Measurements from ENCODE around the gene IL17D. TPM values are rescaled to one million over a fixed set of nuclear protein-coding genes. Genes with fewer than 3 reads are reported as not detected.

The IL17D gene
- 7.8 TPM for polyA plus RNA-seq (2013)

GRCh38 chr13:20702915-20703779 lies at the start of gene IL17D:
TSS of gene IL17D (plus strand) at chr13:20703699. CDS start at chr13:20704002, 303 bp downstream.
- under 1% methylated on average over 90 of the region's 94 CpGs for whole genome bisulfite sequencing (ENCODE audit: insufficient coverage)
- no peak within 1 kb of the TSS for H3K27ac ChIP-seq (ENCODE audit: insufficient read depth in 1 of 2, low read depth in 1 of 2, low read length in 2 of 2, poor library complexity in 1 of 2, severe bottlenecking in 2 of 2)

GRCh38 chr13:20654156-20654555 lies 49.3 kb upstream of the IL17D start:
- H3K4me1 ChIP-seq (ENCODE audit: control extremely low read depth in 1 of 4, control insufficient read depth in 4 of 4, insufficient read depth in 4 of 4, low read length in 3 of 4) = peaks cover 0 to 9% (median 0%) of the 10 kb centered on the region in 4 experiments
- H3K4me3 ChIP-seq (ENCODE audit: control insufficient read depth in 1 of 7, extremely low read depth in 1 of 7, insufficient read depth in 4 of 7, low read depth in 2 of 7, low read length in 6 of 7) = no peak overlapping the region
- H3K27ac ChIP-seq (ENCODE audit: insufficient read depth in 1 of 2, low read depth in 1 of 2, low read length in 2 of 2, poor library complexity in 1 of 2, severe bottlenecking in 2 of 2) = no peak overlapping the region
- no peak for DNase-seq
- peaks cover 0 to 5% (median 0%) of the 10 kb centered on the region in 5 experiments for H3K9me3 ChIP-seq (ENCODE audit: control extremely low read depth in 1 of 5, control insufficient read depth in 4 of 5, insufficient read depth in 2 of 5, low read depth in 1 of 5, low read length in 4 of 5)
- no peaks in the 10 kb centered on the region for H3K36me3 ChIP-seq (ENCODE audit: control insufficient read depth in 4 of 4, insufficient read depth in 4 of 4, low read length in 3 of 4)
- no peaks in the 10 kb centered on the region for H3K27me3 ChIP-seq (replicated peaks in 2 of 5; ENCODE audit: control insufficient read depth in 4 of 5, insufficient read depth in 5 of 5, low read length in 4 of 5)
- POLR2A ChIA-PET = no interaction called here
- CTCF ChIA-PET = no interaction called here
- no CpG with 5 or more reads among the region's 1 CpG for WGBS (ENCODE audit: insufficient coverage)

More at GRCh38 chr13:20702915-20703779, at the start of gene IL17D:
- Histone ChIP-seq H3K9me3 (ENCODE audit: control extremely low read depth in 1 of 5, control insufficient read depth in 4 of 5, insufficient read depth in 2 of 5, low read depth in 1 of 5, low read length in 4 of 5) (no peaks in the 10 kb centered on the region), H3K4me3 (ENCODE audit: control insufficient read depth in 1 of 7, extremely low read depth in 1 of 7, insufficient read depth in 4 of 7, low read depth in 2 of 7, low read length in 6 of 7) (peak within 1 kb of the TSS; percentile 54 to 89 (median 78)), H3K4me1 (ENCODE audit: control extremely low read depth in 1 of 4, control insufficient read depth in 4 of 4, insufficient read depth in 4 of 4, low read length in 3 of 4) (peaks cover 4 to 24% (median 16%) of the 10 kb centered on the region in 4 experiments), H3K36me3 (ENCODE audit: control insufficient read depth in 4 of 4, insufficient read depth in 4 of 4, low read length in 3 of 4) (no peaks in the 10 kb centered on the region), H3K27me3 (replicated peaks in 2 of 5; ENCODE audit: control insufficient read depth in 4 of 5, insufficient read depth in 5 of 5, low read length in 4 of 5) (no peaks in the 10 kb centered on the region)
- ChIA-PET CTCF (interaction anchor here (0.9 to 1.6 kb wide), 8 partner anchors 15 to 229 kb away, joined by 3 to 6 read pairs (median 4); no protein-coding TSS in a partner anchor), POLR2A (interaction anchor here (0.6 kb wide), 1 partner anchor 51 kb away, joined by 4 read pairs; no protein-coding TSS in a partner anchor)
- peak; percentile 43 to 74 (median 62) for DNase-seq

GRCh38 chr13:20658451-20659040 lies 45.0 kb upstream of the IL17D start:
- Histone ChIP-seq H3K9me3 (ENCODE audit: control extremely low read depth in 1 of 5, control insufficient read depth in 4 of 5, insufficient read depth in 2 of 5, low read depth in 1 of 5, low read length in 4 of 5) (no peaks in the 10 kb centered on the region), H3K36me3 (ENCODE audit: control insufficient read depth in 4 of 4, insufficient read depth in 4 of 4, low read length in 3 of 4) (no peaks in the 10 kb centered on the region), H3K4me1 (ENCODE audit: control extremely low read depth in 1 of 4, control insufficient read depth in 4 of 4, insufficient read depth in 4 of 4, low read length in 3 of 4) (peaks cover 0 to 9% (median 0%) of the 10 kb centered on the region in 4 experiments), H3K4me3 (ENCODE audit: control insufficient read depth in 1 of 7, extremely low read depth in 1 of 7, insufficient read depth in 4 of 7, low read depth in 2 of 7, low read length in 6 of 7) (no peak overlapping the region), H3K27me3 (replicated peaks in 2 of 5; ENCODE audit: control insufficient read depth in 4 of 5, insufficient read depth in 5 of 5, low read length in 4 of 5) (no peaks in the 10 kb centered on the region), H3K27ac (ENCODE audit: insufficient read depth in 1 of 2, low read depth in 1 of 2, low read length in 2 of 2, poor library complexity in 1 of 2, severe bottlenecking in 2 of 2) (no peak overlapping the region)
- ChIA-PET POLR2A (no interaction called here), CTCF (no interaction called here)
- WGBS (ENCODE audit: insufficient coverage) = 57% methylated on average over 3 of the region's 5 CpGs
- DNase-seq = no peak

GRCh38 chr13:20664351-20664750 lies 39.1 kb upstream of the IL17D start:
- Histone ChIP-seq H3K27ac (ENCODE audit: insufficient read depth in 1 of 2, low read depth in 1 of 2, low read length in 2 of 2, poor library complexity in 1 of 2, severe bottlenecking in 2 of 2) (no peak overlapping the region), H3K36me3 (ENCODE audit: control insufficient read depth in 4 of 4, insufficient read depth in 4 of 4, low read length in 3 of 4) (no peaks in the 10 kb centered on the region), H3K4me1 (ENCODE audit: control extremely low read depth in 1 of 4, control insufficient read depth in 4 of 4, insufficient read depth in 4 of 4, low read length in 3 of 4) (peaks cover 3 to 30% (median 21%) of the 10 kb centered on the region in 4 experiments), H3K27me3 (replicated peaks in 2 of 5; ENCODE audit: control insufficient read depth in 4 of 5, insufficient read depth in 5 of 5, low read length in 4 of 5) (no peaks in the 10 kb centered on the region), H3K9me3 (ENCODE audit: control extremely low read depth in 1 of 5, control insufficient read depth in 4 of 5, insufficient read depth in 2 of 5, low read depth in 1 of 5, low read length in 4 of 5) (no peaks in the 10 kb centered on the region), H3K4me3 (ENCODE audit: control insufficient read depth in 1 of 7, extremely low read depth in 1 of 7, insufficient read depth in 4 of 7, low read depth in 2 of 7, low read length in 6 of 7) (no peak overlapping the region)
- POLR2A ChIA-PET = no interaction called here
- CTCF ChIA-PET = no interaction called here
- no peak for DNase-seq

GRCh38 chr13:20666948-20667347 lies 36.6 kb upstream of the IL17D start:
- Histone ChIP-seq H3K9me3 (ENCODE audit: control extremely low read depth in 1 of 5, control insufficient read depth in 4 of 5, insufficient read depth in 2 of 5, low read depth in 1 of 5, low read length in 4 of 5) (no peaks in the 10 kb centered on the region), H3K27me3 (replicated peaks in 2 of 5; ENCODE audit: control insufficient read depth in 4 of 5, insufficient read depth in 5 of 5, low read length in 4 of 5) (no peaks in the 10 kb centered on the region), H3K4me3 (ENCODE audit: control insufficient read depth in 1 of 7, extremely low read depth in 1 of 7, insufficient read depth in 4 of 7, low read depth in 2 of 7, low read length in 6 of 7) (peak overlapping the region in 1 of 7 experiments; percentile 35), H3K36me3 (ENCODE audit: control insufficient read depth in 4 of 4, insufficient read depth in 4 of 4, low read length in 3 of 4) (no peaks in the 10 kb centered on the region), H3K4me1 (ENCODE audit: control extremely low read depth in 1 of 4, control insufficient read depth in 4 of 4, insufficient read depth in 4 of 4, low read length in 3 of 4) (peaks cover 3 to 34% (median 21%) of the 10 kb centered on the region in 4 experiments), H3K27ac (ENCODE audit: insufficient read depth in 1 of 2, low read depth in 1 of 2, low read length in 2 of 2, poor library complexity in 1 of 2, severe bottlenecking in 2 of 2) (no peak overlapping the region)
- 0% methylated on average over 1 of the region's 4 CpGs for WGBS (ENCODE audit: insufficient coverage)
- DNase-seq = peak; percentile 6 to 50 (median 28)
- ChIA-PET CTCF (interaction anchor here (0.6 to 2.2 kb wide), 2 partner anchors 11 to 485 kb away, joined by 4 to 7 read pairs; no protein-coding TSS in a partner anchor), POLR2A (no interaction called here)

GRCh38 chr13:20667857-20668437 lies 35.6 kb upstream of the IL17D start:
- Histone ChIP-seq H3K27me3 (replicated peaks in 2 of 5; ENCODE audit: control insufficient read depth in 4 of 5, insufficient read depth in 5 of 5, low read length in 4 of 5) (no peaks in the 10 kb centered on the region), H3K9me3 (ENCODE audit: control extremely low read depth in 1 of 5, control insufficient read depth in 4 of 5, insufficient read depth in 2 of 5, low read depth in 1 of 5, low read length in 4 of 5) (no peaks in the 10 kb centered on the region), H3K36me3 (ENCODE audit: control insufficient read depth in 4 of 4, insufficient read depth in 4 of 4, low read length in 3 of 4) (no peaks in the 10 kb centered on the region), H3K4me3 (ENCODE audit: control insufficient read depth in 1 of 7, extremely low read depth in 1 of 7, insufficient read depth in 4 of 7, low read depth in 2 of 7, low read length in 6 of 7) (no peak overlapping the region), H3K4me1 (ENCODE audit: control extremely low read depth in 1 of 4, control insufficient read depth in 4 of 4, insufficient read depth in 4 of 4, low read length in 3 of 4) (peaks cover 3 to 34% (median 21%) of the 10 kb centered on the region in 4 experiments), H3K27ac (ENCODE audit: insufficient read depth in 1 of 2, low read depth in 1 of 2, low read length in 2 of 2, poor library complexity in 1 of 2, severe bottlenecking in 2 of 2) (no peak overlapping the region)
- WGBS (ENCODE audit: insufficient coverage) = 25% methylated on average over 3 of the region's 4 CpGs
- DNase-seq = peak in 2 of 3 donors; percentile 34 to 45
- POLR2A ChIA-PET = no interaction called here
- CTCF ChIA-PET = interaction anchor here (2.2 kb wide), 1 partner anchor 10 kb away, joined by 7 read pairs; no protein-coding TSS in a partner anchor
